ENCODE results near the gene ZNF280C. TPM values are rescaled to one million over a fixed set of nuclear protein-coding genes. Genes with fewer than 3 reads are reported as not detected.
A peak's percentile ranks its signal among the peaks of the same experiment; 100 is the strongest.
"Not testable (repeated sequence)": the region's sequence is repeated elsewhere in the genome, so short reads cannot be mapped to it uniquely, and the experiment has no call there.

The ZNF280C gene
- total RNA-seq, 2 experiments from 2014 or later = 5.7 to 10.8 TPM

GRCh38 chrX:130280901-130281300 is 12.2 kb upstream of the ZNF280C start:
- ChIA-PET POLR2A (interaction anchor here (0.6 kb wide), 2 partner anchors 25 to 455 kb away, joined by 3 to 5 read pairs; no protein-coding TSS in a partner anchor), CTCF (ENCODE audit: unreplicated experiment) (no interaction called here)
- no peak overlapping the region for H3K27ac ChIP-seq (ENCODE audit: low read depth, low read length, poor library complexity, severe bottlenecking)
- no peak overlapping the region for H2AFZ ChIP-seq (ENCODE audit: low read length)
- TF ChIP-seq EZH2phosphoT487 (IDR thresholded peaks at IDR 0.05; ENCODE audit: borderline replicate concordance, low read depth, low read length) (no peak), CTCF (conservative IDR thresholded peaks at IDR 0.05; ENCODE audit: low read length) (no peak)
- H4K20me1 ChIP-seq (ENCODE audit: insufficient read depth, low read length) = no peaks in the 10 kb centered on the region
- no peak for DNase-seq (ENCODE audit: low spot score)
- no peak overlapping the region for H3K4me3 ChIP-seq (ENCODE audit: low read depth, low read length, poor library complexity, severe bottlenecking)
- H3K79me2 ChIP-seq (ENCODE audit: insufficient read depth, low read depth, low read length) = no peaks in the 10 kb centered on the region
- H3K4me1 ChIP-seq (ENCODE audit: insufficient read depth, low read length, poor library complexity, severe bottlenecking) = no peaks in the 10 kb centered on the region
- no peaks in the 10 kb centered on the region for H3K9me2 ChIP-seq (ENCODE audit: insufficient read depth, low read length)
- H3K9me3 ChIP-seq (ENCODE audit: low read length) = no peaks in the 10 kb centered on the region
- H3K4me2 ChIP-seq (ENCODE audit: low read length) = no peak overlapping the region
- intact Hi-C loops (cut with micrococcal nuclease; ENCODE audit: unreplicated experiment) = no loop called here
- no TSS peak for BruUV-seq (replicated peaks)
- no peaks in the 10 kb centered on the region for H3K36me3 ChIP-seq (ENCODE audit: insufficient read depth, low read length)

- DNase-seq (ENCODE audit: low spot score); POLR2A ChIA-PET; H3K9me3 ChIP-seq (ENCODE audit: low read length); H3K36me3 ChIP-seq (ENCODE audit: insufficient read depth, low read length); BruUV-seq (replicated peaks); H3K4me1 ChIP-seq (ENCODE audit: insufficient read depth, low read length, poor library complexity, severe bottlenecking); H2AFZ ChIP-seq (ENCODE audit: low read length); intact Hi-C loops (cut with micrococcal nuclease; ENCODE audit: unreplicated experiment); H4K20me1 ChIP-seq (ENCODE audit: insufficient read depth, low read length); H3K4me2 ChIP-seq (ENCODE audit: low read length); H3K9me2 ChIP-seq (ENCODE audit: insufficient read depth, low read length); CTCF ChIA-PET (ENCODE audit: unreplicated experiment); H3K4me3 ChIP-seq (ENCODE audit: low read depth, low read length, poor library complexity, severe bottlenecking); H3K27ac ChIP-seq (ENCODE audit: low read depth, low read length, poor library complexity, severe bottlenecking): not testable (repeated sequence)
- H3K79me2 ChIP-seq (ENCODE audit: insufficient read depth, low read depth, low read length) = peaks cover 10% of the 10 kb centered on the region; the same call in 1 of the 2 replicates
Observed at GRCh38 chrX:130272253-130272652, 3.6 kb upstream of the ZNF280C start.

GRCh38 chrX:130269391-130269790 is 692 bp upstream of the ZNF280C start:
- DNase-seq (ENCODE audit: low spot score); POLR2A ChIA-PET; H3K9me2 ChIP-seq (ENCODE audit: insufficient read depth, low read length); CTCF ChIA-PET (ENCODE audit: unreplicated experiment); H3K4me3 ChIP-seq (ENCODE audit: low read depth, low read length, poor library complexity, severe bottlenecking); H3K36me3 ChIP-seq (ENCODE audit: insufficient read depth, low read length); BruUV-seq (replicated peaks); H3K9me3 ChIP-seq (ENCODE audit: low read length); H4K20me1 ChIP-seq (ENCODE audit: insufficient read depth, low read length); H3K4me2 ChIP-seq (ENCODE audit: low read length); H3K27ac ChIP-seq (ENCODE audit: low read depth, low read length, poor library complexity, severe bottlenecking): not testable (repeated sequence)
- Histone ChIP-seq H3K4me1 (ENCODE audit: insufficient read depth, low read length, poor library complexity, severe bottlenecking) (peaks cover 26% of the 10 kb centered on the region), H3K79me2 (ENCODE audit: insufficient read depth, low read depth, low read length) (peaks cover 39% of the 10 kb centered on the region), H2AFZ (ENCODE audit: low read length) (peak overlapping the region; percentile 69; the same call in 1 of the 2 replicates)
- intact Hi-C loops (cut with micrococcal nuclease; ENCODE audit: unreplicated experiment) = loop anchor here (10.0 kb wide), 1 partner anchor 135 kb away; the partner anchor contains the start of gene RBMX2

GRCh38 chrX:130267956-130268448 is 697 bp downstream of the ZNF280C start:
- H3K4me1 ChIP-seq (ENCODE audit: insufficient read depth, low read length, poor library complexity, severe bottlenecking) = peaks cover 26% of the 10 kb centered on the region
- H3K4me2 ChIP-seq (ENCODE audit: low read length) = peak overlapping the region; percentile 78
- H3K36me3 ChIP-seq (ENCODE audit: insufficient read depth, low read length) = peaks cover 7% of the 10 kb centered on the region
- DNase-seq (ENCODE audit: low spot score) = no peak
- peak overlapping the region; percentile 99 for H3K4me3 ChIP-seq (ENCODE audit: low read depth, low read length, poor library complexity, severe bottlenecking)
- ChIA-PET CTCF (ENCODE audit: unreplicated experiment) (no interaction called here), POLR2A (no interaction called here)
- H3K27ac ChIP-seq (ENCODE audit: low read depth, low read length, poor library complexity, severe bottlenecking) = peak overlapping the region; percentile 89
- no peaks in the 10 kb centered on the region for H3K9me2 ChIP-seq (ENCODE audit: insufficient read depth, low read length)
- intact Hi-C loops (cut with micrococcal nuclease; ENCODE audit: unreplicated experiment) = loop anchor here (10.0 kb wide), 1 partner anchor 137 kb away; the partner anchor contains the start of gene RBMX2
- H2AFZ ChIP-seq (ENCODE audit: low read length) = peak overlapping the region; percentile 61; the same call in 1 of the 2 replicates
- H3K79me2 ChIP-seq (ENCODE audit: insufficient read depth, low read depth, low read length) = peaks cover 52% of the 10 kb centered on the region
- peaks cover 9% of the 10 kb centered on the region; the same call in 1 of the 2 replicates for H3K9me3 ChIP-seq (ENCODE audit: low read length)
- no TSS peak for BruUV-seq (replicated peaks)
- TF ChIP-seq EZH2phosphoT487 (IDR thresholded peaks at IDR 0.05; ENCODE audit: borderline replicate concordance, low read depth, low read length) (no peak), CTCF (conservative IDR thresholded peaks at IDR 0.05; ENCODE audit: low read length) (no peak)
- no peaks in the 10 kb centered on the region; the same call in 1 of the 2 replicates for H4K20me1 ChIP-seq (ENCODE audit: insufficient read depth, low read length)

Data from OCI-LY7 (cell line).